ENCODE results near the gene SEZ6.

Gene SEZ6

GRCh38 chr17:28906276-28906675 lies 99.6 kb downstream of the SEZ6 start:
- Histone ChIP-seq H3K4me3 (no peak overlapping the region), H4K20me1 (peaks cover 38% of the 10 kb centered on the region), H3K9me3 (no peaks in the 10 kb centered on the region), H3K4me1 (peaks cover 19% of the 10 kb centered on the region), H3K27me3 (no peaks in the 10 kb centered on the region), H3K9ac (no peak overlapping the region), H3K27ac (no peak overlapping the region), H3K4me2 (no peak overlapping the region), H3K36me3 (peaks cover 68% of the 10 kb centered on the region)
- TF ChIP-seq Cebpa-rat (IDR thresholded peaks at IDR 0.05): no peak

Data from BLaER1 (cell line).